HG03571 (cell line): Measurements from ENCODE around the gene MMP20.

Experiments
- ATAC-seq: cut with Tn5 transposase; IDR thresholded peaks from one replicate; pipeline ENCODE4 v1.9.1; 2021; ENCODE audit not compliant: unreplicated experiment

The MMP20 gene

DNA sequence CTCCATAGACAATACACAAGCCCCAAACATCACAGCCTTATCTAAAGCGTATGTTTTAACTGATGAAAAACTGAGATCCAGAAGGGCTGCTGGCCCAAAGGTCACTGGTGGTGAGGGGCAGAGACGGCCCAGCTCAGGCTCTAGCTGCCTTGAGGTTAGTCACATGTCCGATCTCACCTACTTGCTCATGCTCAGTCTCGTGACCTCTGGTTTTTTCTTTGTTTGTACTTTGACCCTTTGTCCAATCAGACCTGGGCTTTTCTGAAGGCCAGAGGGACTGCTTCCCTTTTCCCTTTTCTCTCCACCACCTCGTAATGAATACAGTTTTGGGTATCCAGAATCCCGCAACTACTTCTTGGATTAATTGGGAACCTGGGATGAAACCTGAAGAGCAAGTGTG is 28.6 kb downstream of the MMP20 start:
- ATAC-seq, result no peak

DNA sequence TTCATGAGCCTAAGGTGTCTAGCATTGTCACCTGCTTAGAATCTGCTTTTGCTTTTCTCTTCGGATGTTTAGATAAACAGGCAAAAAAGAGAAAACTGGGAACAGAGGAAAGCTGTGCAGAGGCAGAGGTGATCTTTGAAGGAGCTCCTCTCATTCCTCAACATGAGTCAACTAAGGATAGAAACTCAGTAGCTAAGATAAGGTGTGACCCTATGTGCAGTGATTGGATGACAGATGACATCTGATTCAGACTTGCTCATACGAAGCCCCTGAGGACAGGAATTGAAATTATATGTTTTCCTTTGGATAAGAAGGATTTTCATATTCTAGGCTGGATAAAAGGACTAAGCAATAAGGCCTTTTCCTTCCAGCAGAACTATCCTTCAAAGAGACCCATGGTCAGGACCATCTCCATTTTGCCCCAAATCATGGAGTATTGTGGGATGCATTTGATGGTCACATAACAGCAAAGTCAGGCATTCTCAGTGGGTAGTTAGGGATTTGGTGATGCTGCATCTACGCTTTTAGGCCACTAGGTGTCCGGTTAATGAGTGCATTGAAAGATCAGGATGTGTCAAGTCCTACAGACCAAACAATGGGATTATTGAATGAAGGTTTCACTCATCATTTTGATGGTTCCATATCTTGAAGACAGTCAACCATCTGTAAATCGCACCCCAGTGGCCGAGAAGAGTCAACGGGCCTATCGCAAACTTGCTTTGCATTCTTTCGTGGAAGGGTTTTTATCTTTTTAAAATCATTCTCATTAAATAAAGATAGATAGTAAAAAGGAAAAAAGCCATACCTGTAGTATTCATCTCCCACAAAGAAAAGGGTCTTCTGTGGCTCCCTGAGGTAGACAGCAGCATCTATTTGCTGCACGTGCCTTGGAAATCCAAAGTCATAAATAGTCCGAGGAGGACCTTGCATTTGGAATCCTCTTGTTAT is 32.2 kb downstream of the MMP20 start:
- ATAC-seq, result no peak

DNA sequence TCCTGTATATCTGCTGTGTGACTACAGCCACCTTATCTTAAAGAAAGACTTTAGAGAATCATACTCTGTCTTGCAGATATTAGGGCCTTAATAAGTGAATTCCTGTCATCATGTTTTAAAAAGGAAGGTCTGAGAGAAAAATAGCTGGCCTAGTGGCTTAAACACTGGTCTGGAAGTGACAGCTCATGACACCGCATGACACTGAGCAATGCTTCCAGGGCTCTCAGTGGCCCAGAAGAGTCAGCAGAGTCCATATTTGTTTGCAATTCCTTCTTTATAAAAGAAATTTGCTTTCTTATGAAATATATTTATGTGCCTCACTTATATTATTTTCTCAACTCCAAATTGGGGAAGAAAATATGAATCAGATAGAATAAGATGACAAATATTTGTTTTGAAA is 33.0 kb downstream of the MMP20 start:
- ATAC-seq, result no peak

DNA sequence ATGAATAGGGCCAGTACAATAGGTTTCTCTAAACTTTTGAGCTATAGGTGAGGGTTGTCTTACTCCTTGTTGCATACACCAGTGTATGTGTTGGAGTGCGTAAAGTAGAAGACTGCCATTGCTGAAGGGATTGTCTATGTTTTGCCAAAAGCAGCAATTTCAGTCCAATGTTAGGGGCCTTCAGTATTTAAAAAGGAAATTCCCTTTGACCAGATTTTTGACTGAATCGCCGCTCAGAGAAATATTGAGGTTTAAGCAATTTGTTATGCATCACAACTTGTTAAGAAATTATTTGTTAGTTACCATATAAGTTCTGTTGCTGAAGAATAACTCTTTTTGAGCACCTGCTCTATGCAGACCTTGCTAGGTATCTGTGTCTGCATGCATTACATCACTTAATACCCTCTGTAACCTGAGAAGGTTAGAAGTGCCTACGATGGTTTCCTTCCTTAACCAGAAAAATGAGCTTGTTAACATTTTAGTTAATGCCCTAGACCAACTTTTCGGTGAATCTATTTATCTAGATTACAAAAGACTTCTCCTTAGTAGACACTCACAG is 33.9 kb downstream of the MMP20 start:
- no peak for ATAC-seq

DNA sequence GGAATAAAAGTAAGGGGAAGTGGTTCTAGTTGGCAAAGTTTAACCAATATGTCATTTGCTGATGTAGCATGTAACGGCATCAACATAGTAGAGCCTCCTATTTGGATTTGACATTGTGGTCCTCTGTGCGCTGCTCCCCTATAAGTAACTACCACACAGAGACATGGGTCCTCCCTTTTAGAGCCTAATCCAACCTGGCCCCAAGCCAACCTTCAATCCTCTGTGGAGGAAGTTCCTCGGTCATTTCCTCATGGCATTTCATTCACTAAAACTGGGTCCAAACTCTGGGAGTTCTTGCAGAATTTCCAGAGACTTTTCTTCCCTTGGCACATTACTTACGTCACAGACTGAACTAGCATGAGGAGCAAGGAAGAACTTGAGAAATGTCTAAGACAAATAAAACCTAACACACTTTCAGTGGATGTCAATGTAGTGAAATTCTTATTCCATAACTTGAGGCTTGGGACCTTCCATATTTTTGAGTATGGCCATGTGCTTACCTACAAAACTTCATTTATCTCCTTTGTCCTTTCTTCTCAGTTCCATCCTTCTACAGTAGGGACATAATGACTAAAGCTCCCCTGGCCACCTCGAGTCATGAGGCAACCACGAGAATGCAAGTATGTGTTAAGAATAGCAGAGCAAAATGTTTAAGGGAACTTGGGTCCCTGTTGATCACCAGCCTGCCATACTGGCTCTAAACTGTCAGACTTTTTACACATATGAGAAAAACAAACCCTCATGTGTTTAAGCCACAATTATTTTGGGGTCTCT is 34.7 kb downstream of the MMP20 start:
- ATAC-seq, result no peak

DNA sequence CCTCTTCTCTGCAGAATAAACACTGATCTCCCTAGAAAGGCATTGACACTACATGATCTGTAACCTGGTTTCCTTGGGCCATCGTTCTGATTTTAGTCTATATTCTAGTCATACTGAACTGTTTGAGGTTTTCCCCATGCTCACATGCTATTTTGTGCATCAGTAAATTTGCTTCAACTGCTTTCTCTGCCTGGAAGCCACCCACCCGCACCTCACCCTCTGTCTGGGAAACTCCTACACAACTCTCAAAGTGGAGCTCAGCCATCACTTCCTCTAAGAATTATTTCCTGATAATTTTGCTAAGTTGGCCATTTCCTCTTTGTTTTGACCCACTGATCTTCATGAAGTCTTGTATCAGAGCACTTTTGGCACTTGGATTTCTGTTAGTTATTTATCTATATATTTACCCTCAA is 36.1 kb downstream of the MMP20 start:
- ATAC-seq, result peak; percentile 62

DNA sequence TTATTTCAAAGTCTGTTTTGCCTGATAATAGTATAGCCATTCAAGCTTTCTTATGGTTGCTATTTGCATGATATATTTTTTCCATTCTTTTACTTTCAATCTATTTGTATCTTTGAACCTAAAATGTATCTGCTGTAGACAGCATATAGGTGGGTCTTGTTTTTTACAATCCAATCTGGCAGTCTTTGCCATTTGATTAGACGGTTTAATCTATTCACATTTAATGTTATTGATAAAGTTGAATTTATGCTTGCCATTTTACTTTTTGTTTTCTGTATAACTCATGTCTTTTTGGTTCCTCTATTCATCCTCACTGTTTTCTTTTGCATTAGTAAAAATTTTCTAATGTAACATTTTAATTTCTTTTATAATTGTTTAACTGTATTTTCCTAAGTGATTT is 37.4 kb downstream of the MMP20 start:
- no peak for ATAC-seq

DNA sequence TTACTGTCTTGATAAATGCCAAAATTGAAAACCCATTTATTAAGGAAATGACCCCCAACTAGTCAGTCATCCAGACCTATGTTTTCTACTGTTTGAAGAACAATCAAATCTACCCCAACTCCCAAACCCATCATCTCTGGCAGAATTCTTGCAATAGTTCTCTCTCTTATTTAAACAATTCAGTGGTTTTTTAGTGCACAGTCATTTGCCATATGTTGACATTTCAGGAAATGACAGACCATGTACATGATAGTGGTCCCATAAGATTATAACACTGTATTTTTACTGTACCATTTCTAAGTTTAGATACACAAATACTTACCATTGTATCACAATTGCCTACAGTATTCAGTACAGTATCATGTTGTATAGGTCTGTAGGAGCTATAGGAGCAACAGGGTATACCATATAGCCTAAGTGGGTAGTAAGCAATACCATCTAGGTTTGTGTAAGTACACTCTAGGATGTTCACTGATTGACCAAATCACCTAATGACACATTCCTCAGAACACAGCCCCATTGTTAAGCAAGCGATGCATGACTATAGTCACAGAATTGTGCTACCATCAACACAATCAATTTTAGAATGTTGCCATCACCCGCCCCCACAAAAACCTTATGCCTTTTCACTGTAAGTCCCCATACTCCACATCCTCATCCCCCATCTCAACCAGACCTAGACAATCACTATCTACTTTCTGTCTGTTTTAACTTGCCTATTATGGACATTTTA is 41.8 kb downstream of the MMP20 start:
- no peak for ATAC-seq

DNA sequence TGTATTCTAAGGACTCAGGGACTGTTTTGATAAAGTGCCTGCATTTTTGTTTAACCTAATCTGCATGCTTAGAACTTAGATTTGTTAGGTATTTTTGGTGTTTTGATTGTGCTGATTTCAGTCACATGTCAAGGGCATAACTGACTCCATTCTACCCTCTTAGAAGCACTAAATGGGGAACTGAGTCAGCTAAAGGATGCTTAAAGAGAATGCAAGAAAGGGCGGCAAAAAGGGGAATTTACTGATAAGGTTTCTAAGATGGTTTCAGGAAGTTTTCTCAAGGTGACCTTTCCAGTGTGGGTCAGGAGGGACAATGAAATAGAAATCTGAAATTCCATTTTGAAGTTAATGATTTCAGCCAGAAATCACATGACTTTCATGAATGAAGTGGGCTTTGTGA is 43.0 kb downstream of the MMP20 start:
- ATAC-seq, result no peak

DNA sequence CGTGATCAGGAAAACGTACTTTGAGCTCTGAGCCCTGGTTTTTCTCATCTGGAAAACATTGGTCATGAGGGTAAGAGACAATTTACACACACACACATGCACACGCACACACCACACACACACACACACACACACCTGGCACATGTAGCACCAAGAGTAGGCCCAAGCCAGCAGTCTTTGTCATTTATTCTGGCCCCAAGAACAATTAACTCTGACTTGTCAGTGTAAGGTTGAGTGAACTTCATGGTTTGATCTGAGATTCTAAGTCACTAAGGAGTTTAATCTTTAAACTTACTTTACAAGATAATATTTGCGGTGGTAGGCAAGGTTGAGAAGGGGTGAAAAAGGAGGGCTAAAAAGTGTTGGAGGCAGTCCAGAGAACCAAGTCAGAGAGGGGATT is 44.1 kb downstream of the MMP20 start:
- ATAC-seq, result no peak

DNA sequence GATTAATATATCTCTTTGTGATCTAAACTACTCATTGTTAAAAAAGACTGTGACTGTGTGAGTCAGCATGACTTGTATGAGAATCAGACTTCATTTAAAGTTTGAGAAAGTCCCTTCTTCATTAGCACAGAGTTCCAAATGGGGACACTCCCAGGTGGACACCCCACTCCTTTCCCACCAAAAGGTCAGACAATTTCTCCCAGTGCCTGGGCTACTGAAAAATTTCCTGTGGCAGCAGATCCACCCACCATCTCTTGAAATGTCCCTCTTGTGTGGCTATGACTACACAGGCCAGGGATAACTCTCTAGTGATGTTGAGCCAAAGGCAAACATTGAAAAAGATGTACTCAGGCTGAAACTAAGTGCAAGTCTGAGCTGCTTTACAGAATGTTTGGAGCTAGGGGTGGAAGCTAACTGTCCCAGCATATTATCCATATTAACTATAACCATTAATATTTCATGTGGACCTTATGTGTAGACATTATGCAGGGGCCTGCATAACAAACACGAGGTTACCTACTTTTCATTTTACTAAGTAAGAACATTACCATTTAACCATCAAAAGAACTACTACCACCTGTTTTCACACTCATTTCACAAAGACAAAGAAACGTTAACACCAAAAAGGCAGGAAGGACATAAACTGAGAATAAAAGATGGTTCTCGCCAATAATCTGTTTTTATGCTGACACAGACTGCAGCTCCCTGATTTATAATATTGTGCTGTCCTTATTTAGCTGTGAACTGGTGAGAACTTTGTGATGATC is 44.8 kb downstream of the MMP20 start:
- peak; percentile 37 for ATAC-seq

DNA sequence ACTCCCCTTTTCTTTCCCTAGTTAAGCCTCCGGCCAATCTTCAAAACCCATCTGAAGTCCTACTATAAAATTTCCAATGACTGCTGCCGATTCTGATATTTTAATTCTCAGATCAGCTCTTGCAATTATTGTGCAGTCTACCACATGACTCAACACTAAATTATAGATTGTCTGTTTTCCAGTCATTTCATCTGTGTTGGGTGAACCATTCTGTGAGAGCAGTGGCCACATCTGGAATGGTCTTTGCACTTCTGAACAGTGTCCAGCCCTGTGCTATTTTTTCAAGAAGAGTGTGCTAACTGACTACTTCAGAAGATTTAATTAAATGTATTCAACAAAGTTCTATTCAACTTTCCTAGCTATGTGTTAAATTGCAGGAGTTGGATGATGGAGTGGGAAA is 47.4 kb downstream of the MMP20 start:
- no peak for ATAC-seq

DNA sequence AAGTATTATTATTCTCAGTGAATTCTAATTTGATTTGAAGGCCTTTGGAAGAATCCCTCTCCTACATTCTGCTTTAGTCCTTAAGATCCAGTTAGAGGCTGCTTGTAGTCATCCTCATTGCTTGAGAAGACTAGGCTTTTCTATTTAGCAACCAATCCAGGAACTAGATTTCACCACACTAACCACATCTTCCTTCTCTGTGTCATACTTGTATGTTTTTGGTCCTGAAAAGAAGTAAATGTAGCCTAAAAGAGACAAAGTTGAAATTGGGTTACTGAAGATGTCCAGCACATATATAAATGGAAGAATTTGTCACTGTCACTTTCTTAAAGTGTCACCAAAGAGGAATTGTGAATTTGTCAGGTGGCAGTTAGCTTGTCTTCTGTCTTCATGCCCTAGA is 48.0 kb downstream of the MMP20 start:
- ATAC-seq, result no peak

DNA sequence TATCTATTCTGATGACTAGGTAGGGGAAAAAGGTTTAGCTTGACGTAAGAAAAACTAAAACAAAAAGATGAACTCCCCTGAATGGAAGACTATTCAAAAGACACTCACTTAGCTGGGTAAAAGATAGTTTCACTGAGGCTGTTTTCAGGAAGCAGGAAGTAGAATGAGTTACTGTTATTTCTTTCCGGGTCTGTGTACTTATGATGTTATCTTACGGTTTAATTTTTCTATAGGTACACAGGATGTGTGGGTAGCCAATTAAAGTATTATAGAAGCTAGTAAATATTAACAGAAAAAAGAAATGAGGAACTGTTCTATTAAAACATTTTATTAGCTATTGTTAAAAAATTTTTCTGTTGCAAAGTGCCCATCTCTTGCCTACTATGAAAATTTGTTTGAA is 48.8 kb downstream of the MMP20 start:
- ATAC-seq, result no peak

DNA sequence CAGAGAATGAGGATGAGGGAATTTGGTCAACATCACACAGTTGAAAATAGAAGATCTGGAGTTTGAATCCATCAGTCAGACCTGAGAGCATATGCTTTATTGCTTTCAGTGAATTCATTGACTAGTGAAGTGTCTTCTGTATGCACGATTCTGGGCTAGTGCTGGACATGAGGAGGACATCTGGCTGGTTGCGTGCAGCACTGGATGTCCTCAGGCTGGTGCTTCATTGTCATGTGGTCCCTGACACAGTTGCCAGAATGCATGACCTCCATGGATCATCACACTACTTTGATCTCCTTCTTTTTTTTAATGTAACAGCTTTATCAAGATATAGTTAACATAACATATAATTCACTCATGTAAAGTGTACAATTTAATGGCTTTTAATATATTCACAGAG is 50.1 kb downstream of the MMP20 start:
- no peak for ATAC-seq

DNA sequence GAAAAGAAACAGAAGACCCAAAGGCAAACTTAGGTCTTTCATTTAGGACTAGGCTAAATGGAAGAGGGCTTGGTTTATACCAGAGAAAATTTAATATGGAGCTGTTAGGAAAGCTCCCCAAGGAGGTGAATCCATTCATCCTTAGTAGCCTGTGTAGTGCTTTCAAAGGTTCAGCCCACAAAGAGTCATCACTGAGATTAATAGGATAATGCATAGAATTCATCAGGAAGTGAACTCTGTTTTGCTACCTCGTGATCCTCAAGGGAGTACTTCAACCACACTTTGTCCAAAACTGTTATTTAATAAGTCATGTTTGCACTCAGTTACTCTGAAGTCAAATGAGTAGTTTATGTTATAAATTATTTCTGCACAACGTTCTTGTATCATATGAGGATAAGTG is 51.3 kb downstream of the MMP20 start:
- ATAC-seq, result no peak

DNA sequence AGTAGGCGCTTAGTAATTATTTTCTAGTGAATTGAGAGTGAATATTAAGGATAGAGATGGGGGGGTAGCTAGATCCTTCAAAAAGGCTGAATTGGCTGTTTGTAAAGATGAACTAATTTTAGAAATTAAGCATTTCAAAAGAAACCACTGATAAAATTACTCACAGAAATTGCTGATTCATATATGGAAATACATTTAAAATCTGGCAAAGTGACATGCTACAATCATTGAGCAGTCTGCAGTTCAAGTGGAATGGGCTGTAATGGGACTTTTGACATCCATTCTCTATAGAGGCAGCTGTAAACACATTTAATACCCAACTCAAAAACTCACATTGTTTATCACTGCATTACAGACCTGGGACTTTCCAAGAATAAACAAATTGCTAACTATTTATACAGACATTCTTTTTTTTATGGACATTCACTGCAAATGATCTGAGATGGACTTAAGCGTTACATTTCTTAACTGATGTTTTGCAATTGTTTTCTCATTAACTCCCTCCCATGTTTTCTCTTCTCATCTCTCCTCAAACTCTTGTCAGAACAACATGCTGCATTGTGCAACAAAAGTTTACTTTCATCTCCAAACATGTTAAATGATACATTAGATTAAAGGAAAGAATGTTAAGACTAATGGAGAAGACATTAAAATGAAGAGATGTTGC is 52.4 kb downstream of the MMP20 start:
- no peak for ATAC-seq

DNA sequence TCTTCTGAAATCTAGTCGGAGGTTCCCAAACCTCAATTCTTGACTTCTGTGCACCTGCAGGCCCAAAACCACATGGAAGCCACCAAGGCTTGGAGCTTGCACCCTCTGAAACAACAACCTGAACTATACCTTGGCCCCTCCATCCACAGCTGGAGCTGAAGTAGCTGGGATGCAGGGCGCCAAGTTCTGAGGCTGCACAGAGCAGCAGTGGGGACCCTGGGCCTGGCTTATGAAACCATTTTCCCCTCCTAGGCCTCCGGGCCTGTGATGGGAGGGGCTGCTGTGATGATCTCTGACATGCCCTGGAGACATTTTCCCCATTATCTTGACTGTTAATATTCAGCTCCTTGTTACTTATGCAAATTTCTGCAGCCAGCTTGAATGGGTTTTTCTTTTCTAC is 56.3 kb downstream of the MMP20 start:
- ATAC-seq, result no peak

DNA sequence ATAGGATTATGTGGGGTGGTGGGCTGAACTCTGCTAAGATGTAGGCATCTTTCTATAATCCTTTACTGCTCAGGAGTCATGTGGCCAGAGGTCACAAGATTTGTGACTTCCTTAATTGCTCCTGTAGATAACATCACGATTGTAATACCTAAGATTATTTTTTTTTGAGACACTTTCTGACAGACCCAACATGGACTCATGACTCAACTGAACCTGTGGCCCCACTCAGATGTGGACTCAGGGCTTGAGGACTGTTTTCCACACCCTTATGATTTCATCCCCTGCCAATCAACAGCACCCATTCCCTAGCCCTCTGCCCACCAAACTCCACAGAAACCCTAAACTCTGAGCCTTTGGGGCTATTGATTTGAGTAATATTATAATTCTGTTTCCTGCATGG is 59.0 kb downstream of the MMP20 start:
- no peak for ATAC-seq

DNA sequence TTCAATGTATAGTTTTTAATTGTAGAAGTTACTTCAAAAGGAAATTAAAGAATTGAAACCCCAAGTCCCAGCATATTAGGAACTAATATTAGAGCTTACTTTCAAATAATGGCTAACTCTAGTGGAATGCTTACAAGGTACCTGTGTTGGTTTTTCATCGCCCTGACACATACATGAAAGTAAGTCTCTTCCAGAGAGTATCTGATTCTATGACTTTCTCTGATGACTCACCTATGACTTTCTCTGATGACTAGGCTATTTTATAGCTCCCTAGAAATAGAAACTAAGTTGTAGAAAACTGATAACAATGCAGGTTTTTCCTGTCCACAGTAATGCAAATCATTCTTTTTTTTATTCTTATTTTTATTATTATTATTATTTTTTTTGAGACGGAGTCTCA is 61.0 kb downstream of the MMP20 start:
- peak; percentile 66 for ATAC-seq
